GM23248 (cell line): ENCODE measurements around the gene ALDH3A1. TPM values are rescaled to one million over a fixed set of nuclear protein-coding genes. Genes with fewer than 3 reads are reported as not detected.

Source experiments
- DNase-seq: peaks from one replicate; pipeline ENCODE4 v3.0.0-alpha.2; 2015
- H2AFZ ChIP-seq: fragments of 200-600 bp; sonication (generic); 2 replicates; pipeline ENCODE4 v1.6.1; 2016; ENCODE audit warnings: antibody characterized with exemption
- H3F3A ChIP-seq: fragments of 200-600 bp; sonication (generic); 2 replicates; pipeline ENCODE4 v1.6.1; 2016; ENCODE audit warnings: mild to moderate bottlenecking, antibody characterized with exemption, mixed run types; ENCODE audit not compliant: insufficient read depth
- H3K27ac ChIP-seq: fragments of 200-600 bp; sonication (generic); 2 replicates; pipeline ENCODE4 v1.5.1; 2016; ENCODE audit warnings: mild to moderate bottlenecking
- H3K27me3 ChIP-seq: fragments of 200-600 bp; sonication (generic); replicated peaks from 2 replicates; pipeline ENCODE4 v1.6.1; 2016; ENCODE audit warnings: mild to moderate bottlenecking; ENCODE audit not compliant: insufficient read depth
- H3K36me3 ChIP-seq: fragments of 200-600 bp; sonication (generic); 2 replicates; pipeline ENCODE4 v1.6.1; 2016; ENCODE audit warnings: low read depth, mild to moderate bottlenecking
- H3K4me1 ChIP-seq: fragments of 200-600 bp; sonication (generic); 2 replicates; pipeline ENCODE4 v1.6.1; 2016; ENCODE audit warnings: mild to moderate bottlenecking; ENCODE audit not compliant: insufficient read depth
- H3K4me2 ChIP-seq: fragments of 200-600 bp; sonication (generic); one replicate; pipeline ENCODE4 v1.6.1; 2016; ENCODE audit warnings: mild to moderate bottlenecking; ENCODE audit not compliant: unreplicated experiment
- H3K4me3 ChIP-seq: fragments of 200-600 bp; sonication (generic); 2 replicates; pipeline ENCODE4 v1.5.1; 2016; ENCODE audit warnings: mild to moderate bottlenecking
- H3K79me2 ChIP-seq: fragments of 200-600 bp; sonication (generic); 2 replicates; pipeline ENCODE4 v1.6.1; 2016; ENCODE audit warnings: mild to moderate bottlenecking; ENCODE audit not compliant: insufficient read depth
- H3K9ac ChIP-seq: fragments of 200-600 bp; sonication (generic); 2 replicates; pipeline ENCODE4 v1.6.1; 2016; ENCODE audit warnings: mild to moderate bottlenecking
- H3K9me2 ChIP-seq: fragments of 200-600 bp; sonication (generic); 2 replicates; pipeline ENCODE4 v1.6.1; 2016; ENCODE audit warnings: mixed run types, mild to moderate bottlenecking, moderate library complexity; ENCODE audit not compliant: insufficient read depth
- H3K9me3 ChIP-seq: fragments of 200-600 bp; sonication (generic); one replicate; pipeline ENCODE4 v1.6.1; 2017; ENCODE audit warnings: low read depth
- H4K20me1 ChIP-seq: fragments of 200-600 bp; sonication (generic); 2 replicates; pipeline ENCODE4 v1.6.0; 2016; ENCODE audit not compliant: insufficient read depth
- EZH2 ChIP-seq: fragments of 200-600 bp; sonication (generic); IDR thresholded peaks from 2 replicates; pipeline ENCODE4 v1.6.1; 2018; ENCODE audit warnings: antibody characterized with exemption, mild to moderate bottlenecking; ENCODE audit not compliant: insufficient read depth, poor library complexity, severe bottlenecking
- EZH2phosphoT487 ChIP-seq: fragments of 200-600 bp; sonication (generic); IDR thresholded peaks from 2 replicates; pipeline ENCODE4 v1.6.1; 2018; ENCODE audit warnings: antibody characterized with exemption, moderate library complexity, mild to moderate bottlenecking, low read depth; ENCODE audit not compliant: insufficient read depth
- WGBS, 2 experiments: methylation state at CpG; one replicate each; pipeline ENCODE4 v1.1.6; 2015 to 2017; ENCODE audit warnings: low lambda C conversion rate in 2 of 2, low coverage in 1 of 2; ENCODE audit errors: missing lambda C conversion rate in 2 of 2; 5-methylcytosine and 5-hydroxymethylcytosine counted together
- in situ Hi-C: fragments of 300-500 bp; cut with MboI; formaldehyde crosslinking; loops from 2 replicates; pipeline ENCODE4 v1.15.0; 2020
- polyA plus RNA-seq: library from polyadenylated mRNA; unstranded; fragments of >200 nt; fragmentation: Nextera tagmentation; extraction: Ambion mirVana; gene quantifications from 2 replicates; pipeline ENCODE4 v1.2.1, GENCODE V29; 2016
- total RNA-seq: library from RNA; depleted of rRNA; stranded (reverse); fragments of >200 nt; shearing (Covaris generic); gene quantifications from 2 replicates; pipeline ENCODE4 v1.2.3, GENCODE V29; 2014

ALDH3A1 gene
- total and polyA plus RNA-seq, 2 experiments from 2014 or later, result 0.55 to 1.2 TPM

GRCh38 chr17:19705771-19706770 lies 42.0 kb downstream of the ALDH3A1 start:
- Histone ChIP-seq H3F3A (no peaks in the 10 kb centered on the region), H3K36me3 (no peaks in the 10 kb centered on the region), H3K4me2 (no peak overlapping the region), H3K9ac (no peak overlapping the region), H3K9me3 (no peaks in the 10 kb centered on the region), H3K27me3 (no peaks in the 10 kb centered on the region), H2AFZ (no peak overlapping the region), H4K20me1 (no peaks in the 10 kb centered on the region), H3K79me2 (no peaks in the 10 kb centered on the region), H3K4me3 (no peak overlapping the region), H3K27ac (no peak overlapping the region), H3K4me1 (no peaks in the 10 kb centered on the region), H3K9me2 (no peaks in the 10 kb centered on the region)
- no peak for TF ChIP-seq EZH2
- no peak for TF ChIP-seq EZH2phosphoT487
- in situ Hi-C loops, result no loop called here
- DNase-seq, result no peak
- 85% methylated on average over 20 to 22 of the region's 22 CpGs for WGBS, 2 experiments

- TF ChIP-seq EZH2phosphoT487 (no peak), EZH2 (no peak)
These were observed 42.9 kb downstream of the ALDH3A1 start for GRCh38 chr17:19705201-19705600.

GRCh38 chr17:19703828-19704613 lies 44.1 kb downstream of the ALDH3A1 start:
- Histone ChIP-seq H3K4me3 (no peak overlapping the region), H3K27ac (no peak overlapping the region), H3K4me2 (no peak overlapping the region), H3K9me2 (no peaks in the 10 kb centered on the region), H2AFZ (no peak overlapping the region), H3K9me3 (no peaks in the 10 kb centered on the region), H4K20me1 (no peaks in the 10 kb centered on the region), H3K79me2 (no peaks in the 10 kb centered on the region), H3K27me3 (no peaks in the 10 kb centered on the region), H3F3A (no peaks in the 10 kb centered on the region), H3K36me3 (no peaks in the 10 kb centered on the region), H3K4me1 (no peaks in the 10 kb centered on the region), H3K9ac (no peak overlapping the region)
- WGBS, 2 experiments, result 67 to 68% methylated on average over 17 of the region's 17 CpGs
- DNase-seq, result no peak
- in situ Hi-C loops, result no loop called here
- TF ChIP-seq EZH2 (no peak), EZH2phosphoT487 (no peak)

More at GRCh38 chr17:19705201-19705600, 42.9 kb downstream of the ALDH3A1 start:
- Histone ChIP-seq H3K9me3 (no peaks in the 10 kb centered on the region), H2AFZ (no peak overlapping the region), H3K4me1 (no peaks in the 10 kb centered on the region), H3K4me3 (no peak overlapping the region), H3K9ac (no peak overlapping the region), H3F3A (no peaks in the 10 kb centered on the region), H3K4me2 (no peak overlapping the region), H3K27ac (no peak overlapping the region), H3K79me2 (no peaks in the 10 kb centered on the region), H3K27me3 (no peaks in the 10 kb centered on the region), H4K20me1 (no peaks in the 10 kb centered on the region), H3K36me3 (no peaks in the 10 kb centered on the region), H3K9me2 (no peaks in the 10 kb centered on the region)
- WGBS, 2 experiments, result 83 to 84% methylated on average over 13 of the region's 13 CpGs
- DNase-seq, result no peak
- in situ Hi-C loops, result no loop called here

GRCh38 chr17:19703106-19703827 lies 44.8 kb downstream of the ALDH3A1 start:
- no peaks in the 10 kb centered on the region for H4K20me1 ChIP-seq
- H3K27me3 ChIP-seq, result no peaks in the 10 kb centered on the region
- H3K79me2 ChIP-seq, result no peaks in the 10 kb centered on the region
- no peaks in the 10 kb centered on the region for H3K9me3 ChIP-seq
- no peak for TF ChIP-seq EZH2phosphoT487
- no peak for TF ChIP-seq EZH2
- H3K27ac ChIP-seq, result no peak overlapping the region
- no peak overlapping the region for H3K4me2 ChIP-seq
- WGBS, 2 experiments, result 74 to 75% methylated on average over 10 of the region's 10 CpGs
- no peaks in the 10 kb centered on the region for H3K4me1 ChIP-seq
- no peaks in the 10 kb centered on the region for H3K9me2 ChIP-seq
- no peak overlapping the region for H3K4me3 ChIP-seq
- no peaks in the 10 kb centered on the region for H3K36me3 ChIP-seq
- H3F3A ChIP-seq, result no peaks in the 10 kb centered on the region
- in situ Hi-C loops, result no loop called here
- no peak overlapping the region for H3K9ac ChIP-seq
- no peak for DNase-seq
- H2AFZ ChIP-seq, result no peak overlapping the region
